Endothelial cell of umbilical vein (primary cell): ENCODE data around the gene OR6Q1.

Experiments used
- EZH2 ChIP-seq: IDR thresholded peaks from 2 replicates; pipeline ENCODE4 v1.6.1; 2012; ENCODE audit warnings: borderline replicate concordance, low read depth, mild to moderate bottlenecking, moderate library complexity, low read length, inconsistent platforms; ENCODE audit not compliant: severe bottlenecking
- FOS ChIP-seq: IDR thresholded peaks from 2 replicates; pipeline ENCODE4 v1.6.1; 2011; ENCODE audit warnings: mild to moderate bottlenecking, low read length, moderate library complexity, borderline replicate concordance; ENCODE audit not compliant: insufficient read depth
- GATA2 ChIP-seq: IDR thresholded peaks from 2 replicates; pipeline ENCODE4 v1.7.0; 2011; ENCODE audit warnings: low read depth, mild to moderate bottlenecking, moderate library complexity, mixed read lengths, low read length; ENCODE audit not compliant: insufficient read length, insufficient read depth
- MAX ChIP-seq: IDR thresholded peaks from 2 replicates; pipeline ENCODE4 v1.6.1; 2011; ENCODE audit not compliant: insufficient read depth, insufficient read length
- MYC ChIP-seq: IDR thresholded peaks from one replicate; pipeline ENCODE4 v1.6.1; 2011; ENCODE audit warnings: mild to moderate bottlenecking, low read depth, low read length
- POLR2A ChIP-seq: IDR thresholded peaks from 2 replicates; pipeline ENCODE4 v1.6.1; 2012; ENCODE audit warnings: low read depth, mild to moderate bottlenecking, control low read depth, low read length
- POLR2AphosphoS5 ChIP-seq: IDR thresholded peaks from 2 replicates; pipeline ENCODE4 v1.6.1; 2012; ENCODE audit warnings: low read depth, mild to moderate bottlenecking, control low read depth, low read length, moderate library complexity; ENCODE audit not compliant: insufficient read depth
- TF ChIP-seq, protein P1 (sequence below), 2 donors: IDR thresholded peaks; 1 replicate in 1 of 2; 2 replicates in 1 of 2; pipeline ENCODE4 v1.5.1; 2011; ENCODE audit warnings: low read length in 2 of 2, mild to moderate bottlenecking in 2 of 2, moderate library complexity in 2 of 2, control low read depth in 1 of 2, inconsistent platforms in 1 of 2, low read depth in 1 of 2; ENCODE audit not compliant: insufficient read depth in 1 of 2; ENCODE audit errors: extremely low read depth in 1 of 2

DNA sequence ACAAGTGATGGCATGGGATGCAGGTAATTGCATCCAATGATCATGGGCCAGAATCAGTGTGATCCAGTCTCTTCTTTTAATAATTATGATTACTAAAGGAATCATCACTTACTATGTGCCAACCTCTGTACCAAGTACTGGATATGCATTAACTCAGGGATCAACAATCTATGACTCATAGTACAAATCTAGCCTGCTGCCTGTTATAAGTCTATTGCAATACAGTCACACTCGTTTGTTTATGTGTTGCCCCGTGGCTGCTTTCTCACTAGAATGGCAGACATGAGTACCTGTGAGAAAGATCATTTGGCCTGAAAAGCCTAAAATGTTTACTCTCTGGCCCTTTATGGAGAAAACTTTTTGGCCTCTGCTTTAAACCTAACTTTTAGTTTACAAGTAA is 45.0 kb downstream of the OR6Q1 start:
- TF ChIP-seq POLR2AphosphoS5 (no peak), MAX (no peak), GATA2 (no peak), MYC (no peak), EZH2 (no peak), POLR2A (no peak), FOS (no peak)
- TF ChIP-seq, protein P1, sequence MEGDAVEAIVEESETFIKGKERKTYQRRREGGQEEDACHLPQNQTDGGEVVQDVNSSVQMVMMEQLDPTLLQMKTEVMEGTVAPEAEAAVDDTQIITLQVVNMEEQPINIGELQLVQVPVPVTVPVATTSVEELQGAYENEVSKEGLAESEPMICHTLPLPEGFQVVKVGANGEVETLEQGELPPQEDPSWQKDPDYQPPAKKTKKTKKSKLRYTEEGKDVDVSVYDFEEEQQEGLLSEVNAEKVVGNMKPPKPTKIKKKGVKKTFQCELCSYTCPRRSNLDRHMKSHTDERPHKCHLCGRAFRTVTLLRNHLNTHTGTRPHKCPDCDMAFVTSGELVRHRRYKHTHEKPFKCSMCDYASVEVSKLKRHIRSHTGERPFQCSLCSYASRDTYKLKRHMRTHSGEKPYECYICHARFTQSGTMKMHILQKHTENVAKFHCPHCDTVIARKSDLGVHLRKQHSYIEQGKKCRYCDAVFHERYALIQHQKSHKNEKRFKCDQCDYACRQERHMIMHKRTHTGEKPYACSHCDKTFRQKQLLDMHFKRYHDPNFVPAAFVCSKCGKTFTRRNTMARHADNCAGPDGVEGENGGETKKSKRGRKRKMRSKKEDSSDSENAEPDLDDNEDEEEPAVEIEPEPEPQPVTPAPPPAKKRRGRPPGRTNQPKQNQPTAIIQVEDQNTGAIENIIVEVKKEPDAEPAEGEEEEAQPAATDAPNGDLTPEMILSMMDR (IDR thresholded peaks at IDR 0.05; ENCODE audit: extremely low read depth in 1 of 2, insufficient read depth in 1 of 2, low read depth in 1 of 2, low read length in 2 of 2) = no peak
